CD8-positive, alpha-beta memory T cell (primary cell): ENCODE data around the gene C16orf54. TPM values are rescaled to one million over a fixed set of nuclear protein-coding genes. Genes with fewer than 3 reads are reported as not detected.
"Not testable (repeated sequence)": the region's sequence is repeated elsewhere in the genome, so short reads cannot be mapped to it uniquely, and the experiment has no call there.

Source experiments
- CTCF ChIA-PET: fragments of 350-600 bp; sonication (Branson Sonifier 250); formaldehyde crosslinking; loops from one replicate; lab custom pipeline; 2021; ENCODE audit warnings: antibody characterized with exemption; lab: Charles Lee
- POLR2A ChIA-PET: fragments of 350-600 bp; sonication (Branson Sonifier 250); formaldehyde crosslinking; loops from one replicate; lab custom pipeline; 2021; ENCODE audit warnings: antibody characterized with exemption; lab: Charles Lee
- DNase-seq, 5 donors: peaks; one replicate each; pipeline versions ENCODE4 v3.0.0 to v3.0.0-alpha.2; 2020 to 2022; ENCODE audit warnings: mixed read lengths in 1 of 5
- H3K27ac ChIP-seq: one replicate; pipeline ENCODE4 v1.7.0; 2013; ENCODE audit warnings: low read depth, mild to moderate bottlenecking, low read length, moderate library complexity
- H3K27me3 ChIP-seq: 2 replicates; pipeline ENCODE4 v1.7.0; 2013; ENCODE audit warnings: low read length, mild to moderate bottlenecking; ENCODE audit not compliant: insufficient read depth, poor library complexity, severe bottlenecking
- H3K36me3 ChIP-seq: 2 replicates; pipeline ENCODE4 v1.7.0; 2013; ENCODE audit warnings: mild to moderate bottlenecking, low read length, moderate library complexity; ENCODE audit not compliant: insufficient read depth
- H3K4me1 ChIP-seq: 2 replicates; pipeline ENCODE4 v1.7.0; 2013; ENCODE audit warnings: mild to moderate bottlenecking, low read length, moderate library complexity; ENCODE audit not compliant: insufficient read depth
- H3K4me3 ChIP-seq: 2 replicates; pipeline ENCODE4 v1.7.0; 2013; ENCODE audit warnings: mild to moderate bottlenecking, low read length
- H3K9me3 ChIP-seq: 2 replicates; pipeline ENCODE4 v1.7.0; 2013; ENCODE audit warnings: mild to moderate bottlenecking, low read length
- H3K27ac Mint-ChIP-seq, 8 donors: one replicate each; pipeline ENCODE4 v1.8.0; 2020 to 2021; ENCODE audit warnings: mixed read lengths in 8 of 8, mild to moderate bottlenecking in 6 of 8, inconsistent platforms in 3 of 8, moderate library complexity in 3 of 8
- H3K27me3 Mint-ChIP-seq, 2 donors: one replicate each; pipeline ENCODE4 v1.8.0; 2020 to 2021; ENCODE audit warnings: mixed read lengths in 2 of 2, mild to moderate bottlenecking in 1 of 2, moderate library complexity in 1 of 2
- H3K36me3 Mint-ChIP-seq, 3 donors: one replicate each; pipeline ENCODE4 v1.8.0; 2020 to 2021; ENCODE audit warnings: mixed read lengths in 3 of 3, inconsistent platforms in 1 of 3, mild to moderate bottlenecking in 1 of 3
- H3K4me1 Mint-ChIP-seq, 3 donors: one replicate each; pipeline ENCODE4 v1.8.0; 2020 to 2021; ENCODE audit warnings: mixed read lengths in 3 of 3, inconsistent platforms in 1 of 3, mild to moderate bottlenecking in 1 of 3
- H3K4me3 Mint-ChIP-seq, 7 donors: one replicate each; pipeline ENCODE4 v1.8.0; 2020 to 2021; ENCODE audit warnings: mixed read lengths in 7 of 7, mild to moderate bottlenecking in 6 of 7, moderate library complexity in 4 of 7, inconsistent platforms in 2 of 7
- H3K9me3 Mint-ChIP-seq, 5 donors: one replicate each; pipeline ENCODE4 v1.8.0; 2020 to 2022; ENCODE audit warnings: mixed read lengths in 5 of 5, mild to moderate bottlenecking in 3 of 5, moderate library complexity in 2 of 5, inconsistent platforms in 1 of 5
- polyA plus RNA-seq: library from polyadenylated mRNA; unstranded; fragments of 300-500 nt; fragmentation: Illumina TruSeq; gene quantifications from one replicate; pipeline ENCODE4 v1.2.3, GENCODE V29; 2021
- total RNA-seq, 2 experiments: library from RNA; stranded (reverse); gene quantifications; one replicate each; pipeline ENCODE4 v1.2.3, GENCODE V29; 2021

Gene C16orf54
- total and polyA plus RNA-seq, 3 experiments from 2014 or later, result 32.3 to 45.0 (median 33.3) TPM

GRCh38 chr16:29757086-29757485 is 11.3 kb upstream of the C16orf54 start:
- Mint-ChIP-seq H3K4me1 (peaks cover 9 to 33% (median 19%) of the 10 kb centered on the region in 3 donors), H3K27ac (peak overlapping the region in 1 of 8 donors; percentile 0)
- ChIA-PET CTCF (interaction anchor here (0.9 to 2.0 kb wide), 4 partner anchors 18 to 91 kb away, joined by 3 to 7 read pairs (median 4); partner anchors contain the start of gene KIF22), POLR2A (interaction anchor here (0.7 kb wide), 1 partner anchor 13 kb away, joined by 3 read pairs; no protein-coding TSS in a partner anchor)
- not testable (repeated sequence) for H3K36me3 ChIP-seq, H3K27ac ChIP-seq, H3K27me3 Mint-ChIP-seq, DNase-seq, H3K9me3 ChIP-seq, H3K4me3 Mint-ChIP-seq, H3K36me3 Mint-ChIP-seq, H3K4me3 ChIP-seq, H3K27me3 ChIP-seq, H3K9me3 Mint-ChIP-seq
- peaks cover 22% of the 10 kb centered on the region for H3K4me1 ChIP-seq

- H3K27me3 Mint-ChIP-seq, result no peaks in the 10 kb centered on the region
- ChIA-PET POLR2A (interaction anchor here (0.7 kb wide), 1 partner anchor 13 kb away, joined by 3 read pairs; no protein-coding TSS in a partner anchor), CTCF (interaction anchor here (0.8 to 2.0 kb wide), 5 partner anchors 12 to 92 kb away, joined by 3 to 7 read pairs (median 3); partner anchors contain the start of gene KIF22)
- peak in 1 of 5 donors; percentile 62 for DNase-seq
- H3K36me3 ChIP-seq, result no peaks in the 10 kb centered on the region
- H3K27me3 ChIP-seq, result no peaks in the 10 kb centered on the region
- H3K4me3 Mint-ChIP-seq, result no peak overlapping the region
- H3K4me1 ChIP-seq, result peaks cover 22% of the 10 kb centered on the region
- H3K9me3 Mint-ChIP-seq, result no peaks in the 10 kb centered on the region
- H3K27ac ChIP-seq, result no peak overlapping the region
- H3K27ac Mint-ChIP-seq, result peak overlapping the region in 4 of 8 donors; percentile 0 to 81 (median 64)
- H3K9me3 ChIP-seq, result no peaks in the 10 kb centered on the region
- no peak overlapping the region for H3K4me3 ChIP-seq
- peaks cover 9 to 33% (median 19%) of the 10 kb centered on the region in 3 donors for H3K4me1 Mint-ChIP-seq
- H3K36me3 Mint-ChIP-seq, result no peaks in the 10 kb centered on the region
These were observed 10.9 kb upstream of the C16orf54 start for GRCh38 chr16:29756654-29757053.

- H3K9me3 ChIP-seq, result no peaks in the 10 kb centered on the region
- peak overlapping the region in 3 of 7 donors; percentile 10 to 41 (median 26) for H3K4me3 Mint-ChIP-seq
- no peaks in the 10 kb centered on the region for H3K27me3 ChIP-seq
- no peak overlapping the region for H3K27ac ChIP-seq
- H3K4me1 ChIP-seq, result peaks cover 29% of the 10 kb centered on the region
- peaks cover 4 to 11% (median 5%) of the 10 kb centered on the region in 3 donors for H3K36me3 Mint-ChIP-seq
- POLR2A ChIA-PET, result interaction anchor here (0.7 to 1.6 kb wide), 4 partner anchors 8 to 37 kb away, joined by 4 to 6 read pairs (median 6); partner anchors contain the start of genes C16orf54 and KIF22
- H3K9me3 Mint-ChIP-seq, result no peaks in the 10 kb centered on the region
- peak overlapping the region in 2 of 8 donors; percentile 19 to 43 for H3K27ac Mint-ChIP-seq
- no peak for DNase-seq
- H3K36me3 ChIP-seq, result no peaks in the 10 kb centered on the region
- H3K4me1 Mint-ChIP-seq, result peaks cover 12 to 40% (median 20%) of the 10 kb centered on the region in 3 donors
- no peak overlapping the region for H3K4me3 ChIP-seq
- no peaks in the 10 kb centered on the region for H3K27me3 Mint-ChIP-seq
- CTCF ChIA-PET, result interaction anchor here (0.9 to 3.5 kb wide), 9 partner anchors 15 to 62 kb away, joined by 3 to 14 read pairs (median 3); partner anchors contain the start of genes KIF22 and PAGR1
These were observed 7.7 kb upstream of the C16orf54 start for GRCh38 chr16:29753516-29753915.

GRCh38 chr16:29748760-29749149 is 3.0 kb upstream of the C16orf54 start:
- CTCF ChIA-PET, result interaction anchor here (0.6 to 1.9 kb wide), 4 partner anchors 37 to 74 kb away, joined by 3 to 7 read pairs (median 3); no protein-coding TSS in a partner anchor
- H3K9me3 Mint-ChIP-seq, H3K27me3 Mint-ChIP-seq, POLR2A ChIA-PET, H3K9me3 ChIP-seq, H3K27ac ChIP-seq, H3K36me3 ChIP-seq, H3K27me3 ChIP-seq, H3K4me3 ChIP-seq: not testable (repeated sequence)
- peak in 1 of 5 donors; percentile 31 for DNase-seq
- peak overlapping the region in 2 of 7 donors; percentile 12 to 15 for H3K4me3 Mint-ChIP-seq
- peaks cover 36% of the 10 kb centered on the region for H3K4me1 ChIP-seq
- peak overlapping the region in 7 of 8 donors; percentile 33 to 86 (median 74) for H3K27ac Mint-ChIP-seq
- H3K4me1 Mint-ChIP-seq, result peaks cover 33 to 50% (median 33%) of the 10 kb centered on the region in 3 donors
- H3K36me3 Mint-ChIP-seq, result peaks cover 14 to 38% (median 18%) of the 10 kb centered on the region in 3 donors

GRCh38 chr16:29747947-29748759 is 2.4 kb upstream of the C16orf54 start:
- H3K27ac Mint-ChIP-seq, result peak overlapping the region; percentile 70 to 100 (median 98)
- Histone ChIP-seq H3K4me3 (no peak overlapping the region), H3K4me1 (peaks cover 42% of the 10 kb centered on the region), H3K36me3 (peaks cover 14% of the 10 kb centered on the region), H3K27me3 (no peaks in the 10 kb centered on the region), H3K27ac (no peak overlapping the region), H3K9me3 (no peaks in the 10 kb centered on the region)
- H3K9me3 Mint-ChIP-seq, result peaks cover 0 to 3% (median 0%) of the 10 kb centered on the region in 5 donors
- peaks cover 0 to 5% of the 10 kb centered on the region in 2 donors for H3K27me3 Mint-ChIP-seq
- ChIA-PET POLR2A (no interaction called here), CTCF (interaction anchor here (0.8 to 1.9 kb wide), 3 partner anchors 37 to 74 kb away, joined by 3 to 7 read pairs (median 3); no protein-coding TSS in a partner anchor)
- peak in 1 of 5 donors; percentile 24 for DNase-seq
- peaks cover 19 to 44% (median 20%) of the 10 kb centered on the region in 3 donors for H3K36me3 Mint-ChIP-seq
- H3K4me3 Mint-ChIP-seq, result peak overlapping the region in 4 of 7 donors; percentile 4 to 55 (median 24)
- peaks cover 37 to 52% (median 39%) of the 10 kb centered on the region in 3 donors for H3K4me1 Mint-ChIP-seq

- not testable (repeated sequence) for H3K9me3 ChIP-seq, H3K9me3 Mint-ChIP-seq, H3K27me3 Mint-ChIP-seq, H3K27me3 ChIP-seq
- Mint-ChIP-seq H3K4me3 (peak overlapping the region; percentile 96 to 100 (median 99)), H3K27ac (peak overlapping the region; percentile 98 to 100 (median 100)), H3K4me1 (peaks cover 51 to 69% (median 55%) of the 10 kb centered on the region in 3 donors), H3K36me3 (peaks cover 21 to 60% (median 22%) of the 10 kb centered on the region in 3 donors)
- H3K36me3 ChIP-seq, result peaks cover 21% of the 10 kb centered on the region
- peaks cover 58% of the 10 kb centered on the region for H3K4me1 ChIP-seq
- peak in 1 of 5 donors; percentile 18 for DNase-seq
- peak overlapping the region; percentile 86 for H3K4me3 ChIP-seq
- POLR2A ChIA-PET, result interaction anchor here (0.7 to 3.0 kb wide), 10 partner anchors 8 to 154 kb away, joined by 3 to 28 read pairs (median 4); partner anchors contain the start of gene KIF22
- CTCF ChIA-PET, result interaction anchor here (0.7 to 4.9 kb wide), 9 partner anchors 8 to 69 kb away, joined by 3 to 28 read pairs (median 4); partner anchors contain the start of genes KIF22 and PAGR1
- H3K27ac ChIP-seq, result peak overlapping the region; percentile 97
These were observed 728 bp upstream of the C16orf54 start for GRCh38 chr16:29746518-29746917.

- peaks cover 71% of the 10 kb centered on the region for H3K4me1 ChIP-seq
- H3K4me3 Mint-ChIP-seq, result peak overlapping the region; percentile 96 to 100 (median 99)
- H3K36me3 Mint-ChIP-seq, result peaks cover 24 to 71% (median 28%) of the 10 kb centered on the region in 3 donors
- peaks cover 0 to 3% (median 0%) of the 10 kb centered on the region in 5 donors for H3K9me3 Mint-ChIP-seq
- DNase-seq, result peak; percentile 34 to 83 (median 71)
- H3K27me3 ChIP-seq, result no peaks in the 10 kb centered on the region
- H3K27me3 Mint-ChIP-seq, result peaks cover 0 to 5% of the 10 kb centered on the region in 2 donors
- peaks cover 21% of the 10 kb centered on the region for H3K36me3 ChIP-seq
- ChIA-PET POLR2A (interaction anchor here (1.2 to 3.1 kb wide), 8 partner anchors 9 to 62 kb away, joined by 4 to 28 read pairs (median 6); partner anchors contain the start of genes KIF22 and MAZ), CTCF (interaction anchor here (0.6 to 4.9 kb wide), 8 partner anchors 16 to 62 kb away, joined by 3 to 28 read pairs (median 4); partner anchors contain the start of gene KIF22)
- H3K4me3 ChIP-seq, result peak overlapping the region; percentile 86
- H3K9me3 ChIP-seq, result no peaks in the 10 kb centered on the region
- H3K4me1 Mint-ChIP-seq, result peaks cover 63 to 74% (median 67%) of the 10 kb centered on the region in 3 donors
- peak overlapping the region; percentile 97 for H3K27ac ChIP-seq
- peak overlapping the region; percentile 98 to 100 (median 100) for H3K27ac Mint-ChIP-seq
These were observed 503 bp downstream of the C16orf54 start for GRCh38 chr16:29745121-29745852.
